K562 (cell line): Measurements from ENCODE around the gene CNOT6L. TPM values are rescaled to one million over a fixed set of nuclear protein-coding genes. Genes with fewer than 3 reads are reported as not detected.

Source experiments
- ATAC-seq: fragments of 200-7000 bp; cut with Tn5 transposase; 3 replicates; pipeline ENCODE4 v1.9.1; 2020; ENCODE audit warnings: moderate library complexity
- BruUV-seq: library from RNA; stranded (reverse); fragments of 400-500 nt; replicated peaks from 2 replicates; lab custom pipeline; 2021; lab: Mats Ljungman, UMichigan
- CTCF ChIA-PET: fragments of 300-600 bp; formaldehyde crosslinking; extraction: SDS; loops from one replicate; lab custom pipeline; 2021; ENCODE audit warnings: low intra/inter-chr PET ratio; lab: Yijun Ruan, JAX
- POLR2A ChIA-PET: fragments of 300-600, 350-650 bp; sonication (Branson Sonifier 250); formaldehyde crosslinking; extraction: SDS; loops from one replicate; lab custom pipeline; 2021; ENCODE audit warnings: antibody characterized with exemption, inconsistent platforms; lab: Yijun Ruan, JAX
- DNase-seq, 4 experiments: peaks; one replicate each; pipeline versions ENCODE4 v3.0.0 to v3.0.0-alpha.2; 2011 to 2018; ENCODE audit warnings: low spot score in 3 of 4, mixed read lengths in 3 of 4; ENCODE audit errors: extremely low read depth in 1 of 4
- FAIRE-seq: peaks from 2 replicates; lab custom pipeline; 2011; peaks lifted over from hg19 to GRCh38; lab: Jason Lieb, UNC
- H2AFZ ChIP-seq: 2 replicates; pipeline ENCODE4 v1.6.0; 2011; ENCODE audit warnings: low read depth, low read length, control low read depth, inconsistent platforms
- H3K27ac ChIP-seq: fragments of 200-600 bp; 3 replicates; pipeline ENCODE4 v1.8.0; 2011; ENCODE audit warnings: low read depth, mild to moderate bottlenecking, control low read depth, inconsistent platforms, low read length, moderate library complexity, mixed read lengths; ENCODE audit errors: extremely low read depth
- H3K27me3 ChIP-seq, 2 experiments: fragments of 300-600 bp in 1 of 2; 2 replicates in 1 of 2; 3 replicates in 1 of 2; pipeline versions ENCODE4 v1.6.0 to v1.8.0; 2011; ENCODE audit warnings: inconsistent platforms in 2 of 2, low read length in 2 of 2, mild to moderate bottlenecking in 1 of 2, mixed read lengths in 1 of 2, moderate library complexity in 1 of 2; ENCODE audit not compliant: control insufficient read depth in 2 of 2, insufficient read depth in 2 of 2
- H3K36me3 ChIP-seq: fragments of 300-600 bp; 3 replicates; pipeline ENCODE4 v1.8.0; 2011; ENCODE audit warnings: mild to moderate bottlenecking, low read length, inconsistent platforms; ENCODE audit not compliant: control insufficient read depth, insufficient read depth
- H3K4me1 ChIP-seq, 2 experiments: fragments of 200-600 bp in 1 of 2; replicated peaks in 1 of 2; 2 replicates in 1 of 2; 3 replicates in 1 of 2; pipeline versions ENCODE4 v1.5.1 to v1.8.0; 2011; ENCODE audit warnings: inconsistent platforms in 2 of 2, low read length in 2 of 2, mild to moderate bottlenecking in 1 of 2, mixed read lengths in 1 of 2, moderate library complexity in 1 of 2; ENCODE audit not compliant: control insufficient read depth in 2 of 2, insufficient read depth in 2 of 2
- H3K4me2 ChIP-seq: 2 replicates; pipeline ENCODE4 v1.6.1; 2011; ENCODE audit warnings: low read length, control low read depth, inconsistent platforms, mixed read lengths; ENCODE audit not compliant: insufficient read depth
- H3K4me3 ChIP-seq: fragments of 200-600 bp; sonication (generic), shearing (Covaris generic); 2 replicates; pipeline ENCODE4 v1.5.1; 2016; ENCODE audit warnings: control low read depth, inconsistent platforms
- H3K79me2 ChIP-seq: fragments of 200-600 bp; 3 replicates; pipeline ENCODE4 v1.8.0; 2011; ENCODE audit warnings: low read length, inconsistent platforms; ENCODE audit not compliant: control insufficient read depth, insufficient read depth
- H3K9ac ChIP-seq, 2 experiments: 2 replicates each; pipeline versions ENCODE4 v1.6.0 to v1.6.1; 2011; ENCODE audit warnings: low read depth in 2 of 2, low read length in 2 of 2, control low read depth in 1 of 2, inconsistent platforms in 1 of 2, mild to moderate bottlenecking in 1 of 2, mixed read lengths in 1 of 2; ENCODE audit not compliant: insufficient read depth in 1 of 2
- H3K9me1 ChIP-seq: one replicate; pipeline ENCODE4 v1.6.0; 2011; ENCODE audit warnings: inconsistent platforms, mild to moderate bottlenecking, low read length, moderate library complexity; ENCODE audit not compliant: control insufficient read depth, insufficient read depth
- H3K9me3 ChIP-seq: replicated peaks from 2 replicates; pipeline ENCODE4 v1.5.1; 2011; ENCODE audit warnings: low read depth, low read length, inconsistent platforms; ENCODE audit not compliant: control insufficient read depth, insufficient read depth
- H4K20me1 ChIP-seq: replicated peaks from 2 replicates; pipeline ENCODE4 v1.6.1; 2011; ENCODE audit warnings: low read length, inconsistent platforms, mixed read lengths; ENCODE audit not compliant: control insufficient read depth, insufficient read depth
- ARHGAP35 ChIP-seq: fragments of 450-650 bp; IDR thresholded peaks from 2 replicates; pipeline ENCODE4 v1.6.1; 2018; ENCODE audit not compliant: partially characterized antibody
- CBFA2T3 ChIP-seq: fragments of 450-650 bp; IDR thresholded peaks from 2 replicates; pipeline ENCODE4 v1.6.1; 2017
- CBX1 ChIP-seq: sonication (generic); IDR thresholded peaks from 2 replicates; pipeline ENCODE4 v1.6.1; 2016; ENCODE audit warnings: antibody characterized with exemption, low read depth, mild to moderate bottlenecking
- ELF4 ChIP-seq: fragments of 450-650 bp; formaldehyde crosslinking; IDR thresholded peaks from 2 replicates; pipeline ENCODE4 v1.4.0; 2022; ENCODE audit warnings: missing genetic modification characterization
- ERF ChIP-seq: fragments of 450-650 bp; formaldehyde crosslinking; IDR thresholded peaks from 2 replicates; pipeline ENCODE4 v1.4.0; 2020; ENCODE audit warnings: mild to moderate bottlenecking, mixed read lengths
- FOXK2 ChIP-seq, 2 experiments: fragments of 450-650 bp; IDR thresholded peaks in 1 of 2; conservative IDR thresholded peaks in 1 of 2; 2 replicates each; pipeline ENCODE4 v1.6.1; 2016; ENCODE audit warnings: low read depth in 2 of 2, mild to moderate bottlenecking in 1 of 2
- FOXM1 ChIP-seq, 2 experiments: fragments of 450-650 bp in 1 of 2; sonication (generic) in 1 of 2; formaldehyde crosslinking in 1 of 2; IDR thresholded peaks; 2 replicates each; pipeline versions ENCODE4 v1.6.1 to v1.9.0; 2017 to 2022; ENCODE audit warnings: low read depth in 2 of 2, mild to moderate bottlenecking in 2 of 2, missing genetic modification reagents in 1 of 2, moderate library complexity in 1 of 2
- NCOA2 ChIP-seq, 2 experiments: fragments of 450-650 bp; IDR thresholded peaks; 2 replicates each; pipeline ENCODE4 v1.6.1; 2018; ENCODE audit warnings: mild to moderate bottlenecking in 2 of 2, moderate library complexity in 1 of 2; ENCODE audit not compliant: partially characterized antibody in 2 of 2
- NEUROD1 ChIP-seq: fragments of 150-350 bp; IDR thresholded peaks from 2 replicates; pipeline ENCODE4 v1.6.1; 2014; ENCODE audit warnings: borderline replicate concordance, low read length, low read depth; ENCODE audit not compliant: partially characterized antibody
- PTTG1 ChIP-seq: fragments of 450-650 bp; IDR thresholded peaks from 2 replicates; pipeline ENCODE4 v1.6.1; 2016; ENCODE audit warnings: low read depth, mild to moderate bottlenecking, missing genetic modification characterization, missing compliant biosample characterization
- RERE ChIP-seq: sonication (generic); formaldehyde crosslinking; IDR thresholded peaks from 2 replicates; pipeline ENCODE4 v1.8.0; 2023; ENCODE audit warnings: missing genetic modification reagents, mild to moderate bottlenecking, borderline replicate concordance
- SREBF1 ChIP-seq: fragments of 150-350 bp; IDR thresholded peaks from 2 replicates; pipeline ENCODE4 v1.6.1; 2014; ENCODE audit warnings: antibody characterized with exemption, low read depth, low read length, borderline replicate concordance
- ZFP36 ChIP-seq: fragments of 150-350 bp; IDR thresholded peaks from 2 replicates; pipeline ENCODE4 v1.6.1; 2018; ENCODE audit warnings: low read length, low read depth; ENCODE audit not compliant: partially characterized antibody
- ZNF785 ChIP-seq: fragments of 250-450 bp; sonication (Bioruptor Pico); IDR thresholded peaks from 2 replicates; pipeline ENCODE4 v1.4.0; 2020; ENCODE audit warnings: mild to moderate bottlenecking
- WGBS: fragments of 100-300 bp; shearing (Covaris generic); methylation state at CpG from one replicate; pipeline ENCODE4 v1.1.6; 2016; ENCODE audit warnings: low coverage, mixed read lengths; ENCODE audit not compliant: insufficient coverage; ENCODE audit errors: missing lambda C conversion rate; 5-methylcytosine and 5-hydroxymethylcytosine counted together
- in situ Hi-C: fragments of 300-500 bp; cut with MboI; formaldehyde crosslinking; loops from 4 replicates; pipeline ENCODE4 v1.15.0; 2018; ENCODE audit warnings: inconsistent platforms, mixed read lengths
- intact Hi-C: fragments of 100-400 bp; cut with micrococcal nuclease; formaldehyde crosslinking; loops from 2 replicates; pipeline ENCODE4 v1.14.2; 2022
- polyA plus RNA-seq, 8 experiments: library from polyadenylated mRNA; depleted of rRNA in 4 of 8; stranded (reverse) in 5 of 8; unstranded in 3 of 8; fragments of >200 nt; fragmentation: Nextera tagmentation in 2 of 8; fragmentation: Illumina TruSeq in 1 of 8; extraction: Ambion mirVana in 2 of 8; extraction: Trizol in 1 of 8; gene quantifications; 2 replicates each; pipeline versions ENCODE4 v1.2.1 to v1.2.3, GENCODE V29; 2011 to 2014; ENCODE audit warnings: inconsistent platforms in 1 of 8, missing spikeins in 1 of 8
- total RNA-seq, 7 experiments: library from RNA; depleted of rRNA in 6 of 7; stranded (reverse); fragments of >200 nt in 6 of 7; fragmentation: Illumina TruSeq in 2 of 7; extraction: Trizol in 2 of 7; gene quantifications; 2 replicates each; pipeline versions ENCODE4 v1.2.1 to v1.2.3, GENCODE V29; 2011 to 2021; ENCODE audit warnings: low replicate concordance in 1 of 7
- TF ChIP-seq, protein P1 (sequence below): fragments of 450-650 bp; IDR thresholded peaks from 2 replicates; pipeline ENCODE4 v1.7.0; 2016; ENCODE audit warnings: borderline replicate concordance

The CNOT6L gene
- total and polyA plus RNA-seq, 9 of the 15 experiments (the other 6 are each of a cell fraction or from before 2014, with no cell fraction given): 3.7 to 27.9 (median 6.5) TPM

GRCh38 chr4:77845400-77845799 lies 26.2 kb upstream of the CNOT6L start:
- POLR2A ChIA-PET: interaction anchor here (1.1 kb wide), 1 partner anchor 17 kb away, joined by 5 read pairs; the partner anchor contains the start of gene MRPL1
- no peak for FAIRE-seq
- Histone ChIP-seq H3K4me1 (no peaks in the 10 kb centered on the region), H3K9me3 (no peaks in the 10 kb centered on the region), H3K9me1 (no peaks in the 10 kb centered on the region), H3K4me2 (no peak overlapping the region), H3K79me2 (no peaks in the 10 kb centered on the region), H4K20me1 (no peaks in the 10 kb centered on the region), H3K4me3 (no peak overlapping the region), H3K36me3 (no peaks in the 10 kb centered on the region), H3K27me3 (no peaks in the 10 kb centered on the region), H3K9ac (no peak overlapping the region), H3K27ac (no peak overlapping the region), H2AFZ (no peak overlapping the region)
- in situ Hi-C loops (no loop called here), intact Hi-C loops (no loop called here)
- no peak for DNase-seq
- ATAC-seq: no peak
- CTCF ChIA-PET: no interaction called here
- BruUV-seq: no TSS peak
- 6% methylated on average over 1 of the region's 1 CpG for WGBS
- TF ChIP-seq ARHGAP35 (no peak), ELF4 (CRISPR knock-in tag) (no peak), NCOA2 (IDR thresholded peaks at IDR 0.05; ENCODE audit: partially characterized antibody in 2 of 2) (no peak), ZNF785 (CRISPR knock-in tag) (no peak), RERE (CRISPR knock-in tag) (no peak), CBFA2T3 (no peak), FOXK2 (conservative IDR thresholded peaks at IDR 0.05 in 1 of 2, IDR thresholded peaks at IDR 0.05 in 1 of 2; ENCODE audit: low read depth in 2 of 2) (no peak), NEUROD1 (no peak), ERF (CRISPR knock-in tag) (no peak), SREBF1 (no peak), FOXM1 (IDR thresholded peaks at IDR 0.05; ENCODE audit: low read depth) (no peak), FOXM1 (CRISPR knock-in tag; IDR thresholded peaks at IDR 0.05; ENCODE audit: low read depth) (no peak), PTTG1 (tag) (no peak), ZFP36 (no peak), CBX1 (no peak)
- TF ChIP-seq, protein P1, sequence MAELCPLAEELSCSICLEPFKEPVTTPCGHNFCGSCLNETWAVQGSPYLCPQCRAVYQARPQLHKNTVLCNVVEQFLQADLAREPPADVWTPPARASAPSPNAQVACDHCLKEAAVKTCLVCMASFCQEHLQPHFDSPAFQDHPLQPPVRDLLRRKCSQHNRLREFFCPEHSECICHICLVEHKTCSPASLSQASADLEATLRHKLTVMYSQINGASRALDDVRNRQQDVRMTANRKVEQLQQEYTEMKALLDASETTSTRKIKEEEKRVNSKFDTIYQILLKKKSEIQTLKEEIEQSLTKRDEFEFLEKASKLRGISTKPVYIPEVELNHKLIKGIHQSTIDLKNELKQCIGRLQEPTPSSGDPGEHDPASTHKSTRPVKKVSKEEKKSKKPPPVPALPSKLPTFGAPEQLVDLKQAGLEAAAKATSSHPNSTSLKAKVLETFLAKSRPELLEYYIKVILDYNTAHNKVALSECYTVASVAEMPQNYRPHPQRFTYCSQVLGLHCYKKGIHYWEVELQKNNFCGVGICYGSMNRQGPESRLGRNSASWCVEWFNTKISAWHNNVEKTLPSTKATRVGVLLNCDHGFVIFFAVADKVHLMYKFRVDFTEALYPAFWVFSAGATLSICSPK: no peak
